Measurements from ENCODE around the gene SYS1.

SYS1 gene

GRCh38 chr20:45391559-45391958 lies 28.6 kb downstream of the SYS1 start:
- Histone ChIP-seq H3K36me3 (ENCODE audit: control insufficient read depth, insufficient read depth, low read length) (no peaks in the 10 kb centered on the region), H3K4me1 (ENCODE audit: control insufficient read depth, insufficient read depth, low read length, poor library complexity, severe bottlenecking) (no peaks in the 10 kb centered on the region), H3K9me3 (ENCODE audit: control insufficient read depth, low read length) (no peaks in the 10 kb centered on the region), H3K27ac (ENCODE audit: low read depth, low read length, severe bottlenecking) (no peak overlapping the region), H3K4me3 (ENCODE audit: extremely low read depth, insufficient read depth, low read length, poor library complexity, severe bottlenecking) (no peak overlapping the region)
- WGBS, 2 experiments (ENCODE audit: insufficient coverage in 2 of 2), result 100% methylated on average over 1 of the region's 2 CpGs; no CpG with 5 or more reads in 1 of the 2 experiments

- WGBS, 2 experiments (ENCODE audit: insufficient coverage in 2 of 2), result 100% methylated on average over 1 of the region's 3 CpGs; no CpG with 5 or more reads in 1 of the 2 experiments
- no peak overlapping the region for H3K4me3 ChIP-seq (ENCODE audit: extremely low read depth, insufficient read depth, low read length, poor library complexity, severe bottlenecking)
- H3K27ac ChIP-seq (ENCODE audit: low read depth, low read length, severe bottlenecking), result no peak overlapping the region
These were observed 29.8 kb downstream of the SYS1 start for GRCh38 chr20:45392733-45393132.

GRCh38 chr20:45394221-45395113 lies 31.5 kb downstream of the SYS1 start:
- no peak overlapping the region for H3K27ac ChIP-seq (ENCODE audit: low read depth, low read length, severe bottlenecking)
- WGBS, 2 experiments (ENCODE audit: insufficient coverage in 2 of 2), result 88 to 91% methylated on average over 20 to 21 of the region's 21 CpGs
- H3K4me3 ChIP-seq (ENCODE audit: extremely low read depth, insufficient read depth, low read length, poor library complexity, severe bottlenecking), result no peak overlapping the region

More at GRCh38 chr20:45392733-45393132, 29.8 kb downstream of the SYS1 start:
- Histone ChIP-seq H3K9me3 (ENCODE audit: control insufficient read depth, low read length) (no peaks in the 10 kb centered on the region), H3K36me3 (ENCODE audit: control insufficient read depth, insufficient read depth, low read length) (no peaks in the 10 kb centered on the region), H3K4me1 (ENCODE audit: control insufficient read depth, insufficient read depth, low read length, poor library complexity, severe bottlenecking) (no peaks in the 10 kb centered on the region)

GRCh38 chr20:45395114-45395415 lies 32.1 kb downstream of the SYS1 start:
- no peak overlapping the region for H3K27ac ChIP-seq (ENCODE audit: low read depth, low read length, severe bottlenecking)
- peaks cover 8% of the 10 kb centered on the region for H3K9me3 ChIP-seq (ENCODE audit: control insufficient read depth, low read length)
- H3K36me3 ChIP-seq (ENCODE audit: control insufficient read depth, insufficient read depth, low read length), result no peaks in the 10 kb centered on the region
- H3K4me3 ChIP-seq (ENCODE audit: extremely low read depth, insufficient read depth, low read length, poor library complexity, severe bottlenecking), result no peak overlapping the region
- H3K4me1 ChIP-seq (ENCODE audit: control insufficient read depth, insufficient read depth, low read length, poor library complexity, severe bottlenecking), result no peaks in the 10 kb centered on the region
- WGBS, 2 experiments (ENCODE audit: insufficient coverage in 2 of 2), result 85 to 90% methylated on average over 4 of the region's 7 CpGs

More at GRCh38 chr20:45394221-45395113, 31.5 kb downstream of the SYS1 start:
- Histone ChIP-seq H3K9me3 (ENCODE audit: control insufficient read depth, low read length) (peaks cover 2% of the 10 kb centered on the region), H3K36me3 (ENCODE audit: control insufficient read depth, insufficient read depth, low read length) (no peaks in the 10 kb centered on the region), H3K4me1 (ENCODE audit: control insufficient read depth, insufficient read depth, low read length, poor library complexity, severe bottlenecking) (no peaks in the 10 kb centered on the region)

- Histone ChIP-seq H3K9me3 (ENCODE audit: control insufficient read depth, low read length) (peaks cover 29% of the 10 kb centered on the region), H3K27ac (ENCODE audit: low read depth, low read length, severe bottlenecking) (no peak overlapping the region), H3K36me3 (ENCODE audit: control insufficient read depth, insufficient read depth, low read length) (no peaks in the 10 kb centered on the region), H3K4me3 (ENCODE audit: extremely low read depth, insufficient read depth, low read length, poor library complexity, severe bottlenecking) (no peak overlapping the region), H3K4me1 (ENCODE audit: control insufficient read depth, insufficient read depth, low read length, poor library complexity, severe bottlenecking) (no peaks in the 10 kb centered on the region)
- no CpG with 5 or more reads among the region's 1 CpG for WGBS, 2 experiments (ENCODE audit: insufficient coverage in 2 of 2)
These were observed 36.1 kb downstream of the SYS1 start for GRCh38 chr20:45399018-45399417.

- WGBS, 2 experiments (ENCODE audit: insufficient coverage in 2 of 2), result 86 to 88% methylated on average over 5 to 6 of the region's 6 CpGs
- Histone ChIP-seq H3K4me3 (ENCODE audit: extremely low read depth, insufficient read depth, low read length, poor library complexity, severe bottlenecking) (no peak overlapping the region), H3K4me1 (ENCODE audit: control insufficient read depth, insufficient read depth, low read length, poor library complexity, severe bottlenecking) (no peaks in the 10 kb centered on the region)
These were observed 37.5 kb downstream of the SYS1 start for GRCh38 chr20:45400346-45401031.

GRCh38 chr20:45402946-45403345 lies 40.0 kb downstream of the SYS1 start:
- H3K4me3 ChIP-seq (ENCODE audit: extremely low read depth, insufficient read depth, low read length, poor library complexity, severe bottlenecking), result no peak overlapping the region
- H3K4me1 ChIP-seq (ENCODE audit: control insufficient read depth, insufficient read depth, low read length, poor library complexity, severe bottlenecking), result peaks cover 3% of the 10 kb centered on the region
- H3K36me3 ChIP-seq (ENCODE audit: control insufficient read depth, insufficient read depth, low read length), result no peaks in the 10 kb centered on the region
- WGBS, 2 experiments (ENCODE audit: insufficient coverage in 2 of 2), result no CpG with 5 or more reads among the region's 1 CpG
- H3K27ac ChIP-seq (ENCODE audit: low read depth, low read length, severe bottlenecking), result no peak overlapping the region
- H3K9me3 ChIP-seq (ENCODE audit: control insufficient read depth, low read length), result peaks cover 29% of the 10 kb centered on the region

More at GRCh38 chr20:45400346-45401031, 37.5 kb downstream of the SYS1 start:
- H3K36me3 ChIP-seq (ENCODE audit: control insufficient read depth, insufficient read depth, low read length), result no peaks in the 10 kb centered on the region
- H3K9me3 ChIP-seq (ENCODE audit: control insufficient read depth, low read length), result peaks cover 29% of the 10 kb centered on the region
- no peak overlapping the region for H3K27ac ChIP-seq (ENCODE audit: low read depth, low read length, severe bottlenecking)

GRCh38 chr20:45404438-45404837 lies 41.5 kb downstream of the SYS1 start:
- WGBS, 2 experiments (ENCODE audit: insufficient coverage in 2 of 2), result no CpG with 5 or more reads among the region's 1 CpG
- Histone ChIP-seq H3K9me3 (ENCODE audit: control insufficient read depth, low read length) (peaks cover 27% of the 10 kb centered on the region), H3K4me1 (ENCODE audit: control insufficient read depth, insufficient read depth, low read length, poor library complexity, severe bottlenecking) (peaks cover 3% of the 10 kb centered on the region), H3K4me3 (ENCODE audit: extremely low read depth, insufficient read depth, low read length, poor library complexity, severe bottlenecking) (no peak overlapping the region), H3K36me3 (ENCODE audit: control insufficient read depth, insufficient read depth, low read length) (peaks cover under 1% of the 10 kb centered on the region), H3K27ac (ENCODE audit: low read depth, low read length, severe bottlenecking) (no peak overlapping the region)

- Histone ChIP-seq H3K9me3 (ENCODE audit: control insufficient read depth, low read length) (peaks cover 15% of the 10 kb centered on the region), H3K27ac (ENCODE audit: low read depth, low read length, severe bottlenecking) (no peak overlapping the region), H3K4me3 (ENCODE audit: extremely low read depth, insufficient read depth, low read length, poor library complexity, severe bottlenecking) (peak overlapping the region; percentile 62), H3K4me1 (ENCODE audit: control insufficient read depth, insufficient read depth, low read length, poor library complexity, severe bottlenecking) (peaks cover 3% of the 10 kb centered on the region), H3K36me3 (ENCODE audit: control insufficient read depth, insufficient read depth, low read length) (peaks cover 6% of the 10 kb centered on the region)
- WGBS, 2 experiments (ENCODE audit: insufficient coverage in 2 of 2), result 2 to 3% methylated on average over 32 of the region's 49 CpGs
These were observed 42.8 kb downstream of the SYS1 start for GRCh38 chr20:45405571-45406259.

- peak overlapping the region; percentile 62 for H3K4me3 ChIP-seq (ENCODE audit: extremely low read depth, insufficient read depth, low read length, poor library complexity, severe bottlenecking)
- WGBS, 2 experiments (ENCODE audit: insufficient coverage in 2 of 2), result 0 to 1% methylated on average over 50 to 53 of the region's 87 CpGs
- H3K9me3 ChIP-seq (ENCODE audit: control insufficient read depth, low read length), result peaks cover 7% of the 10 kb centered on the region
- H3K4me1 ChIP-seq (ENCODE audit: control insufficient read depth, insufficient read depth, low read length, poor library complexity, severe bottlenecking), result peaks cover 3% of the 10 kb centered on the region
- H3K27ac ChIP-seq (ENCODE audit: low read depth, low read length, severe bottlenecking), result no peak overlapping the region
- peaks cover 6% of the 10 kb centered on the region for H3K36me3 ChIP-seq (ENCODE audit: control insufficient read depth, insufficient read depth, low read length)
These were observed 43.5 kb downstream of the SYS1 start for GRCh38 chr20:45406260-45407066.
